Fibroblast of skin of right biceps (primary cell): Measurements from ENCODE around the gene ABL1.
"Not testable (repeated sequence)": the region's sequence is repeated elsewhere in the genome, so short reads cannot be mapped to it uniquely, and the experiment has no call there.

ENCODE experiments used
- DNase-seq: peaks from one replicate; pipeline ENCODE4 v3.0.0-alpha.2; 2013

Gene ABL1

GRCh38 chr9:130834371-130835336 is at the start of gene ABL1:
TSS of gene ABL1 (plus strand) at chr9:130835254. CDS start at chr9:130835447, 193 bp downstream.
- DNase-seq: peak; percentile 85

- DNase-seq: no peak
Observed at GRCh38 chr9:130785940-130786508, 49.0 kb upstream of the ABL1 start.

GRCh38 chr9:130786526-130786925 is 48.5 kb upstream of the ABL1 start:
- no peak for DNase-seq

DNA sequence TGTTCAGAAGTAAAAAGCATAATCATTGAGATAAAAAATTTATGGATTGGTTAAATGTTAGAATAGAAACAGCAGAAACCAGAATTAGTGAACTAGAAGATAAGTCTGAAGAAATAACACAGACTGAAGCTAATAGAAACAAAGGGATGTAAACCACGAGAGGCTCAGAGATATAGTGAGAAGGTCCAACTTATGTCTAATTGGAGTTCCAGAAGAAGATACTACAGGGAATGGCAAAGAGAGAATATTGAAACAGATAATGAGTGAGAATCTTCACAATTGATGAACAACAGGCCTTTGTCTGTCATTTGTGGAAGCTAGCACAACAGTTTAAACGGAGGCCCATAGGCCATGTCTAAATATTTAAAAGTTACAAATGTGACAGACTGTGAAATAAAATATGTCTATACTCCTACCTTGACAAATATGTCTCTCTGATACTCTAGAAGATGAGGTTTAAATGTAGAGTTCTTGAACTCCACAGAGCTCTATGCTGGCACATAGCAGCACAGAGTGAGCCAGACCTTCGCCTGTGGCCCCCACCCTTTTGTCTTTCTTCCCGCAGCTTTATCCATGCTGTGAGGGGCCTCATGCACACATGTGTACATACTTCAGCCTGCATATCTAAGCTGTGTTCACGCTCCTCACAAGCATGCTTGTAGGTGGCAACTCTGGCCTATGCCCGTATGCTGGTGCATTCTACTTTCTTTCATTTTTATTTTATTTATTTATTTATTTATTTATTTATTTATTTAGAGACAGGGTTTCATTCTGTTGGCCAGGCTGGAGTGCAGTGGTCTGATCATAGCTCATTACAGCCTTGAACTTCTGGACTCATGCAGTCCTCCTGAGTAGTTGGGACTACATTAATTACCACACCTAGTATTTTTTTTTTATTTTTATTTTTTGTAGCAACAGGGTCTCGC is 45.0 kb upstream of the ABL1 start:
- DNase-seq: no peak

DNA sequence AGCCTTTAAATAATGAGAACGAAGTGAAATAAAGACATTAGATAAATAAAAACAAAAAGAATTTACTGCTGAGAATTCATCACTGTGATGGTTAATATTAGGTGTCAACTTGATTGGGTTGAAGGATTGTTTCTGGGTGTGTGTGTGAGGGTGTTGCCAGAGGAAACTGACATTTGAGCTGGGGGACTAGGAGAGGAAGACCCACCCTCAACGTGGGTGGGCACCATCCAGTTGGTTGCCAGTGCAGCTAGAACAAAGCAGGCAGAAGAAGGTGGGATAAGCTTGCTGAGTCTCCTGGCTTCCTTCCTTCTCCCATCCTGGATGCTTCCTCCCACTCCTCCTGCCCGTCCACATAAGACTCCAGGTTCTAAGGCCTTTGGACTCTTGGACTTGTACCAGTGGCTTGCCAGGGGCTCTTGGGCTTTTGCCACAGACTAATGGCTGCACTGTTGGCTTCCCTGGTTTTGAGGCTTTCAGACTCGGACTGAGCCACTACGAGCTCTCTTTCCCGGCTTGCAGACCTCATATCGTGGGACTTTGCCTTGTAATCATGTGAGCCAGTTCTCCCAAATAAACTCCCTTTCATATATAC is 43.7 kb upstream of the ABL1 start:
- DNase-seq: no peak

DNA sequence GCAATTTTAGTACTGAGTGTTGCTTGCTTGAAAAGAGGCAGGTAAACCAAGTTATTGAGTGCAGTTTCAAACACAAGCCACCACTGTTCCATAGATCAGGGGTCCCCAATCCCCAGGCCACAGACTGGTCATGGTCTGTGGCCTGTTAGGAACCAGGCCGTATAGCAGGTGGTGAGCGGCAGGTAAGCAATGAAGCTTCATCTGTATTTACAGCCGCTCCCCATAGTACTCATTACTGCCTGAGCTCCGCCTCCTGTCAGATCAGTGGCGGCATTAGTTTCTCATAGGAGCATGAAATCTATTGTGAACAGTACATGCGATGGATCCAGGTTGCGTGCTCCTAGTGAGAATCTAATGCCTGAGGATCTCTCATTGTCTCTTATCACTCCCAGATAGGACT is 41.5 kb upstream of the ABL1 start:
- DNase-seq: no peak

GRCh38 chr9:130794021-130794420 is 41.0 kb upstream of the ABL1 start:
- not testable (repeated sequence) for DNase-seq

GRCh38 chr9:130794423-130794822 is 40.6 kb upstream of the ABL1 start:
- DNase-seq: peak; percentile 61

DNA sequence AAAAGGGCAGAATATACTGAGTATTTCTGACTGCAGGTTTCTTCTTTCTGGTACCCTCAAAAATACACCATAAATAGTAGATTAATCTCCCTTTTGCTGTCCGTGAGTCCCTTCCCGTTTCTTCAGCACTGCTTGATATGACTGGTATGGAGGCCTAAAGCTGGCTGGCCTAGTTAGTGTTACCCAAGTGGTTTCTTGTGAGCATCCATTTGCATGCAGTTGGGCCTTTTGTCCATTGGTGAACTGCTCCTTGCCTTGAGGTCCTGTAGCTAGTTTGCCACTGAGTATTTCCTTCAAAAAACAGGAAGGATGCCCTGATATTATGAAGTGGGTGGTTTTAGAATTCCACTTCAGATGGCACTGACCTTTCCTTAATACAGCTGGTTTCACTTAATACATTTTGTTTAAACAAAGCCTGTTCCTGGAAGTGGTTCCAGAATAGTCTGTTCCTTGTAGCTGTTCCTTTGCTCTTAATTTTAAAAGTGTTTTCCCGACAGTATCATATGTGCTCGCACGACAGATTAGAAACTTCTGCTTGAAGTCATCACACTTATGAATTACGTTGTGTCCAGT is 40.0 kb upstream of the ABL1 start:
- DNase-seq: no peak

DNA sequence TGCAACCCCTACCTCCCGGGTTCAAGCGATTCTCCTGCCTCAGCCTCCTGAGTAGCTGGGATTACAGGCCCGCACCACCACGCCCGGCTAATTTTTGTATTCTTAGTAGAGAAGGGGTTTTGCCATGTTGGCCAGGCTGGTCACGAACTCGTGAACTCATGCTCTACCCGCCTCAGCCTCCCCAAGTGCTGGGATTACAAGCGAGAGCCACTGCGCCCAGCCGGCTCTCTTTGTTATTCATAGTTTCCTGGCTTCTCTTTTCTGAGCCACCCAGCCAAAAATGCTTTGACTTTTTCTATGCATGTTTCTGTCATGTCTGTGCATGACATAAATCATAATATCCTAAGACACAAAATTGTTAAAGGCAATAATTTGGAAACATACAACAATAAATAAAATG is 31.9 kb upstream of the ABL1 start:
- not testable (repeated sequence) for DNase-seq

DNA sequence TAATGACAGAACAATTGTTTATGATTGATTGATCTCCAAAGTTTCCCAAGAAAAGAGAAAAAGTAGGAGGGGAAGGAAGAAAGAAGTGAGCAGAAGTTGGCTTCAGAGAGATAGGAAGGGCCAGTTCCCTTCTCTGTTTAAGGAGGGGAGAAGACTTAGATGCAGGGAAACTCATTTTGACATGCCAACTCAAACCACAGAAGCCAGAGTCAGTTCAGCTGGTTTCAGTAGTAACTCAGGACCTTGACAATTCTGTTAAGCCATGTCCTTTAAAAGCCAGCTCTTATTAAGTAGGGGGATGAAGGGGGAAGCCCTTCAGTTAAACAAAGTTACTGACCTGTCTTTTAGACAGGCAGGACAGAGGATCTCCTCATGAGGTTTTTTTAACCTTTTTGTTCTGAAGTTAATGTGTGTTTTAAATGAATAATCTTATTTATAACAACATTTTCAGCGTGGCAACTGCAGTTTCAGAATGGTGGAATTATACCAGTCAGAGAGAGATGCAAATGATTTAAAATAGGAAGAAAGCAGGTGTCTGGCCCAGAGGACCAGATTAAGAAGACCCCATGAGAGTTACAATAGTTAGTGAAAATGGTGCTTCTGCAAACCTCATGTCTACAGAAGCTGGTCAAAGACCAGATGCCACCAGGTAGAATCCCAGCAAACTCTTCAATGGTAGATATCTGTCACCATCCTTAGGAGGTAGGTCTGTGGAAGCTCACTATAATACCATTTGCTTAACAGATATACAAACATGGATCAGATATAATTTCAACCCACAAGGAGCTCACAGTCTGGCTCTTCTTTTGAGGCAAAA is 29.3 kb upstream of the ABL1 start:
- DNase-seq: no peak

DNA sequence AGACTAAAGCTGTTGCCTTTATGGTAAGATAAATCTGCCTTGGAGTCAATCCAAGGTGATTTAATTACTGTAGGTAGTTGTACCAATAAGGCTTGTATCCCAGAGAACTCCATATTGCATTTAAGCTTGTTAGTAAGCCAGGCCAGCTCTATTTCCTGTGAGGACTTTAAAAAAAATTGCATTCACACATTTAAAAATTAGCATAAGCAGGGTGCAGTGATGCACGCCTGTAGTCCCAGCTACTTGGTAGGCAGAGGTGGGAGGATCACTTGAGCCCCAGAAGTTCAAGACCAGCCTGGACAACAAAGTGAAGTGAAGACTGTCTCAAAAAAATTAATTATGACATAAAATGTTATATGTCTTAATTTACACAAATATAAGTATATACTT is 28.7 kb upstream of the ABL1 start:
- no peak for DNase-seq

DNA sequence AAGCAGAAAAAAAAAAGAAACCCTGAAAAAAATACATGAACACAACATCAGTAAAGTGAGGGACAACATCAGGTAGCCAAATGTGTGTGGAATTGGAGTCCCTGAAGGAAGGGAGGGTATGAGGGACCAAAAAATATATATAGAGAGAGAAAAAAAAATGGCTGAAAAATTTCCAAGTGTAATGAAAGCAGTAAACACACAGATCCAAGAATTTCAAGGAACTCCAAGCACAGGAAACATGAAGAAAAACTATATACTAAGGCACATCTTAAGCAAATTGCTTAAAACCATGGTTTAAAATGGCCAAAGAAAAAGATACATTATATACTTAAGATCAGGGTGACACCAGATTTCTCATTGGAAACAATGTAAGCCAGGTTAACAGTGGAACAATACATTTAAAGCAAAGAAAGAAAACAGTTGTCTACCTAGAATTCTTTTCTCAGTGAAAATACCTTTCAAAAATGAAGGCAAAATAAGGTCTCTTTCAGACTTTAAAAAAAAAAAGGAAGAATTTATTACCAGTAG is 24.4 kb upstream of the ABL1 start:
- DNase-seq: no peak

DNA sequence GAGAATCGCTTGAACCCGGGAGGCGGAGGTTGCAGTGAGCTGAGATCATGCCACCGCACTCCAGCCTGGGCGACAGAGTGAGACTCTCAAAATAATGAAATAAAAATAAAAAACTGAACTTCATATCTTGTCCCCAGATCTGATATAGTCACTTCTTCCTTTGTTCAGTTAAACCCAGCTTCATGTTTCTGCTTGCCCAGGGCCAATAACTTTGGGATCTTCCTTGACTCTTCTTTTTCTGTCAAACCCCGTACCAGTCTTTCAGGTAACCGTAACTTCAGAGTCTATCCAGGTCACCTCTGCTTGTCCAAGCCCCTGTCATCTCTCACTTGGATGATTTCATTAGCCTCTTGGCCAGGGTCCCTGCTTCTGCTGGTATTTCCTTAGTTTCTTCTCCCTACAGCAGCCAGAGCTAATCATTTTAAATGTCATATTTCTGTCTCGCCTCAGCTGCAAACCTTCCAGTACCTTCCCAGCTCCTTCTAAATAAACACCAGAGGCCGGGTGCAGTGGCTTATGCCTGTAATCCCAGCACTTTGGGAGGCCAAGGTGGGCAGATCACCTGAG is 19.7 kb upstream of the ABL1 start:
- no peak for DNase-seq

GRCh38 chr9:130817914-130818313 is 17.1 kb upstream of the ABL1 start:
- no peak for DNase-seq

- no peak for DNase-seq
Observed at GRCh38 chr9:130820135-130820738, 14.8 kb upstream of the ABL1 start.

- peak; percentile 45 for DNase-seq
Observed at GRCh38 chr9:130823435-130823834, 11.6 kb upstream of the ABL1 start.

- DNase-seq: no peak
Observed at GRCh38 chr9:130824079-130824478, 11.0 kb upstream of the ABL1 start.

DNA sequence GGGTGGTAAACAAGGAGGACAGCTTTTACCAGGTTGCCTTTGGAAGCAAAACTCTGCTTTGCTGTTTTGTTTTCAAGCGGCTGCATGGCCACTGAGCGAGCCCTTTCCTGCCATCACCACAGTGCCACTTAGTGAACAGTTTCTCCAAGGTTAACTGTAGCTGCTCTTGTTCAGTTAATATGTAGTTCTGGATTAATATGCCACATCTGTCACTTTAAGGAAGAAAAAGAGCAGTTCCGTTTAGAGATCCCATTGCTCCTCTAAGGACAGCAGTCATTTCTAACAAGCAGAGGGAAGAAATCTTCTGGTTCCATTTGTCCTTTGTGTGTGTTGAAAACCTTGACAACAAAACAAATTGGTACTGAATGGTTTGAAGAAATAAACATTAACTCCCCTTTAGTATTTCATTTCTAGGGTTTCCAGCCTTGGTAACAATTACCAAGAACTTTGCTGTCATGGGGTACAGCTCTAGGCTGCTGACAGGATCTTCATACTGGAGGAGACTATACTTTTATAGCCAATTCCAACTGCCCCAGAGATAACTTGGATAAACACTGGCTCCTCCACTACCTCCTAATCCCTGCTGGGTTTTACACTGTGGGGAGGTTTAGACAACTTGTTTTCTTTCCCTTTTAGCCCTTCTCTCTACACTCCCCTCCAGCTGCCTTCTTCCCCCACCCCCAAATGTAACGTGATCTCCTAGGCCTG is 10.3 kb upstream of the ABL1 start:
- peak; percentile 85 for DNase-seq

GRCh38 chr9:130825351-130825651 is 9.8 kb upstream of the ABL1 start:
- DNase-seq: no peak
